Lower leg skin (tissue), 3 donors: Measurements from ENCODE around the gene ZBTB20.

Experiments used
- CTCF ChIP-seq, 3 donors: fragments of 450-650 bp; IDR thresholded peaks; one replicate each; pipeline ENCODE4 v1.5.1; 2016; ENCODE audit warnings: antibody characterized with exemption in 3 of 3, mild to moderate bottlenecking in 3 of 3, moderate library complexity in 2 of 3
- POLR2A ChIP-seq, 2 donors: fragments of 450-650 bp; IDR thresholded peaks; one replicate each; pipeline ENCODE4 v1.6.1; 2016 to 2017; ENCODE audit warnings: antibody characterized with exemption in 2 of 2, mild to moderate bottlenecking in 1 of 2, moderate library complexity in 1 of 2

- no peak for TF ChIP-seq CTCF (IDR thresholded peaks at IDR 0.05)
- TF ChIP-seq POLR2A (IDR thresholded peaks at IDR 0.05), result no peak
These were observed 69.4 kb downstream of the ZBTB20 start for GRCh38 chr3:115077501-115078250.
